HG03575 (cell line): Measurements from ENCODE around the gene DDX60.
"Not testable (repeated sequence)": the region's sequence is repeated elsewhere in the genome, so short reads cannot be mapped to it uniquely, and the experiment has no call there.

Source experiments
- ATAC-seq: cut with Tn5 transposase; IDR thresholded peaks from one replicate; pipeline ENCODE4 v1.9.1; 2021; ENCODE audit not compliant: unreplicated experiment, insufficient number of reproducible peaks, low FRiP score; ENCODE audit errors: extremely low read depth

Gene DDX60

DNA sequence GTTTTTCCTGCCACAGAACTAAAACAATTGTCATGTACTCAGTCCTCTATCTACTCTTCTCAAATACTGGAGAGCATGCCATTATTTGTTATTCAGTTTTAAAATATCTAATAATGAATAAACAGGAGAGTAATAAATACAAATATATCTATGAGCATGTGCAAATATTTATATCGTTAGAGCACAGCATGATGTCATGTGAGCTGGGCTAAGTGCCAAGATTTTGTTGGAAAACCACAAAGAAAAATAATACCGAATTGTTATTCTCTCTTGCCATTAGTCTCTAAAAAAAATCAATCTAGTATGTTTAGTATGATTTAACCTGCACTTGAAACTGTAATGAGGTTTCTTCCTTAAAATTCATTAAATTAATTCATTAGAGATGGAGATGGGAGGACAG, 97.3 kb downstream of the DDX60 start:
- no peak for ATAC-seq

DNA sequence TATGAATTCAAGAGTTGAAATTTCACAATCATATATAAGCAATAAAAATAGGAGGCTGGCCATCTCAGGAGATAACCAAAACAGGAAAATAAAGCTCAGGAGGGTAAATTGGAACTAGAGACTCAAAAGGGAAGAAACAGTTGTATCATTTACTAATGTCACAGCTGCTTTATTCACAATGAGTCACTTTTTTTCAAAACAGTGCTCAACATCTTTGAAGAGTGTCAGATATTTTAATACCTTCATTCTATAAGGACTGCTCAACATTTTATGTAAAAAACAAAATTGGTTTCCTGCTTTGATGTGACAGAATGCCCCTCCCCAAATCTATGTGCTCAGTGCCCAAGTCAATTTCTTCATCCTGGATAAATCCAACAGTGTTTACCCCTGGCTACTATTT, 97.7 kb downstream of the DDX60 start:
- ATAC-seq: no peak

DNA sequence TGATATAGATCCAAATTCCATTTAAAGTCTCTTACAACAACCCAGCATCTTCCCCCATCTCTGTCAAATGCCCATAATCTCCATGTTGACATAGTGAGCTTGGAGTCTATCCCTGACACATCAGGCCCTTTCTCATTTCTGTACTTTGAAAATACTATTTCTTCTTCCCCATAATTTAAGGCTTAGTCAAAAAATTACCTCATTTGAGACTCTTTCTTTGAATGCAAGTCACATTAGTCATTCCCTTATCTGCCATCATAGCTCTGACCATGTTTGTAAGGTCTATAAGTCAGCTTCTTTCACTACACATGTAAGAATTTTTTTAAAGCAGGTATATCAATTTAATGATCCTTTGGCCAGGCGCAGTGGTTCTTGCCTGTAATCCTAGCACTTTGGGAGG, 99.9 kb downstream of the DDX60 start:
- ATAC-seq: no peak

DNA sequence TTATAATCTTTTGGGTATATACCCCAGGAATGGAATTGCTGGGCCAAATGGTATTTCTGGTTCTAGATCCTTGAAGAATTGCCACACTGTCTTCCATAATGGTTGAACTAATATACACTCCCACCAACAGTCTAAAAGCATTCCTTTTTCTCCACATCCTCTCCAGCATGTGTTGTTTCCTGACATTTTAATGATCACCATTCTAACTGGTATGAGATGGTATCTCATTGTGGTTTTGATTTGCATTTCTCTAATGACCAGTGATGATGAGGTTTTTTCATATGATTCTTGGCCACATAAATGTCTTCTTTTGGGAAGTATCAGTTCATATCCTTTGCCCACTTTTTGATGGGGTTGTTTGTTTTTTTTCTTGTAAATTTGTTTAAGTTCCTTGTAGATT, 105.0 kb downstream of the DDX60 start:
- ATAC-seq: not testable (repeated sequence)

DNA sequence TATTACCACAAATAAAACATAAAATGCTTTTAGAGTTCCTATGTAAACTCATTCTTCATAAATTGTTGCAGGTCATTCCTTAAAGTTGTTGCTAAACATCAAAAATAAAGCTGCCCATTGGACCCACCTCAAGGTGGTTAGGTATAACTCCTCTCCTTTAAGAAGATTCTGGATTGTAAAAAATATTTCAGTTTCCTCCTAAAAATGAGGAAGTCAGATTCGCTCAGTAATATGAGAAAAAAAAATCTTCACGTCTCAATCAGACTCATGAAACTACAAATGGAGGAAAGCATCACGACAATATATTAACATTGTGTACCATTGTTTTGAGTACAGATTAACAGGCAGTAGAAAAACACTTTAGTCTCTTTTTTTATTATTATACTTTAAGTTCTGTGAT, 105.9 kb downstream of the DDX60 start:
- ATAC-seq: no peak

DNA sequence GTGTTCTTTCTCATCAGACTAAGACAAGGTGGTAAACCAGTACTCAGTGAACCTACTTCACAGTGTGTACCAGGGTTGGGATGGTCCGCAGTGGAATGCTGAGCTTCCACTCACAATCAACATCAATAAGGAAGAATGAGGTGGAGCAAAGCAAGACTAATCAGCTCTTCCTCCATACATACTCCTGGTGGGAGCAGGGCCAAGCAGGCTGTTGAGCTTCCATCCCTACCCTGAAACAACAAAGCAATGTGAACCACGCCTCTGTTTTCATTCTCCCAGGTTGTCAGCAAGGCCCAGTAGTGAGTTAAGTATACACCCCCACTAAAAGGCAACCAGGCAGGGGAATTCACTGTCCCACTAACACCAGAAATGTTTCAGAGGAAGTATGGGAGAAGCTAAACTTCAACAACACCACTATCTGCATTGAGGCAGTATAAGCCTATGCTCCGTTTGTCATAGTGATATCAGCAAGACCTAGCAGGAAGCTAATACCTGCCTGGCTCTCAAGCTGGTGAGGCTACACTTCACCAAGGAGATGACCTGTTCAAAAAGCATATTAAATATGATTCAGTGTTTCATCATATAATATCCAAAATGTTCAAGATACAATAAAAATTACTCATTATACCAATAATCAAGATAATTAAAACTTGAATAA, 109.5 kb downstream of the DDX60 start:
- ATAC-seq: no peak

DNA sequence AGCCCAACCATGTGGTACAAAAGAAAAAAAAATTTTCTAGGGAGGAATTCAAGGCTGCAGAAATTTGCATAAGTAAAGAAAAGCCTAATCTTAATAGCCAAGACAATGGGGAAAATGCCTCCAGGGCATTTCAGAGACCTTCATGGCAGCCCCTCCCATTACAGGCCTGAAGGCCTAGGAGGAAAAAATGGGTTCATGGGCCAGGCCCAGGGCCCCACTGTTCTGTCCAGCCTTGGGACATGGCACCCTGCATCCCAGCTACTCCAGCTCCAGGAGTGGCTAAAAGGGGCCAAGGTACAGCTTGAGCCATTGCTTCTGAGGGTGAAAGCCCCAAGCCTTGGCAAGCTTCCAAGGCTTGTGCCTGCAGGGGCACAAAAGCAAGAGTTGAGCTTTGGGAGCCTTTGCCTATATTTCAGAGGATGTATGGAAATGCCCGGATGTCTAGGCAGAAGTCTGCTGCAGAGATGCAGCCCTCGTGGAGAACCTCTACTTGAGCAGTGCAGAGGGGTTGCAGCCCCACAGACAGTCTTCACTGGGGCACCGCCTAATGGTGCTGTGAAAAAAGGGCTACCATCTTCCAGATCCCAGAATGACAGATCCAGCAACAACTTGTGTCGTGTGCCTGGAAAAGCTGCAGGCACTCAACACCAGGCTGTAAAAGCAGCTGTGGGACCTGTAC, 115.2 kb downstream of the DDX60 start:
- ATAC-seq: no peak

DNA sequence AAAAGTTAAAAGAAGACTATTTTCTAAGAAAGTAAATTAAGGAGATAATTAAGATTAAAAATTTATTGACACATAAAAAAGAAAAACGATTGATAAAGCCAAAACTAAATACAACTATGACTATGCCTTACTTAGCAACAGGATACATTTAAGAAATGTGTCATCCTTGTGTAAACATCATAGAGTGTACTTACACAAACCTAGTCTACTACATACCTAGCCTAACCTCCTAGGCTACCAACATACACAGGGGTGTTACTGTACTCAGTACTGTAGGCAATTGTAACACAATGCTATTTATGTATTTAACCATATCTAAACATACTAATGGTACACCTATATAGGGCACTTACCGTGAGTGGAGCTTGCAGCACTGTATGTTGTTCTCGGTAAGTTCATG, 117.9 kb downstream of the DDX60 start:
- ATAC-seq: no peak

DNA sequence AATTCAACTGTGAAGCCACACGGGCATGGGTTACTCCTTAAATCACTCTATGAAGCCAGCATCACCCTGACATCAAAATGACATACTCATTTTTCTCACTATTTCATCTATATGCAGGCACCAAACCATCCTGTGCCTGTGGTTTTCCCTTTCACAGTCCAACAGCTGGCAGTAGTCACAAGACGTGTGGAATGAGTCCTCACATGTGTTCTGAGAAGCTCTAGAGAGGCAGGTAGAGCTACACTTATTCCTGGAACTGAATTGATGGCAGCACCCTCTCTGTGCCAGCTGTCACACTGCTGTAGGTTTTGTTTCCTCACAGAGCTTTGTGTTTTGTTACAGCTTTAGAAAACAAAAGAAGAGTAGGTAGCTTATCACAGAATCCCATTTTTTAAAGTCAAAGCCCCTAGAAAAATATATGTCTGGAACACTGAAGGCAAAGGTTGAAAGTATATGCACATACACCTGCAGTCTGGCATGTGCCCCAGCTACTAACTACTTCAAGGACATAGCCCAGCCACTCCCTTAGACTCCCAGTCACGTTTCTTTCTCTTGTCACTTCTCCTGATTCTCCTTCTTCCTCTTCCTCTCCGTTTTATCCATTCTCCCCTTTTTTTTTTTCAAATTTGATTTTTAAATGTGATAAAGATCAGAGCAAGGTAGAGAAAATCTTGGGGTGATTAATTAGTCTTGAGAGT, 119.1 kb downstream of the DDX60 start:
- ATAC-seq: no peak

DNA sequence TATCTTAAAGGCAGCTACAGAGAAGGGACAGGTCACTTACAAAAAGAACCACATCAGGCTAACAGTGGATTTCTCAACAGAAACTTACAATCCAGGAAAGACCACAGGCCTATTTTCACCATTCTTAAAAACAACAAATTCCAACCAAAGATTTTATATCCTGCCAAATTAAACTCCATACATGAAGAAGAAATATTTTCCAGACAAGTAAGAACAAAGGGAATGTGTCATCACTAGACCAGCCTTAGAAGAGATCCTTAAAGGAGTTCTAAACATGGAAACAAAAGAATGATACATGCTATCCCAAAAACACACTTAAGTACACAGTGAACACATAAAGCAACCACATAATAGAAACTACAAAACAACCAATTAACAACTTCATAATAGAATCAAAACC, 120.6 kb downstream of the DDX60 start:
- no peak for ATAC-seq

DNA sequence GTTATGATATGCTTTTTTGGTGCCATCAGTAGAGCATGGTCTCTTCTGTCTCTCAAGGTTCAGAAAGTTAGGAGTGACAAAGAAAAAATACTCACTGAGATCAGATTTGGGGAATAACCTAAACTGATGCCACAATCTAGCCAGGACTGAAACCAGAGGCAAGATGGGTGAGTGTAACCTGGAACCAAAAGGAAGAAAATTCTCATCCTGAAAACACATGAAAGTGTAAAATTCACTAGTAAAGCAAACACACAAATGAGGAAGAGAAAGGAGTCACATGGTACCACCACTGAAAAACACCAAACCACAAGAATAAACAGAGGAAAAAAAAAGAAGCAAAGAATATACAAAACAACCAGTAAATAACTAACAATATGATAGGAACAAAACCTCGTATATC, 129.8 kb downstream of the DDX60 start:
- no peak for ATAC-seq

DNA sequence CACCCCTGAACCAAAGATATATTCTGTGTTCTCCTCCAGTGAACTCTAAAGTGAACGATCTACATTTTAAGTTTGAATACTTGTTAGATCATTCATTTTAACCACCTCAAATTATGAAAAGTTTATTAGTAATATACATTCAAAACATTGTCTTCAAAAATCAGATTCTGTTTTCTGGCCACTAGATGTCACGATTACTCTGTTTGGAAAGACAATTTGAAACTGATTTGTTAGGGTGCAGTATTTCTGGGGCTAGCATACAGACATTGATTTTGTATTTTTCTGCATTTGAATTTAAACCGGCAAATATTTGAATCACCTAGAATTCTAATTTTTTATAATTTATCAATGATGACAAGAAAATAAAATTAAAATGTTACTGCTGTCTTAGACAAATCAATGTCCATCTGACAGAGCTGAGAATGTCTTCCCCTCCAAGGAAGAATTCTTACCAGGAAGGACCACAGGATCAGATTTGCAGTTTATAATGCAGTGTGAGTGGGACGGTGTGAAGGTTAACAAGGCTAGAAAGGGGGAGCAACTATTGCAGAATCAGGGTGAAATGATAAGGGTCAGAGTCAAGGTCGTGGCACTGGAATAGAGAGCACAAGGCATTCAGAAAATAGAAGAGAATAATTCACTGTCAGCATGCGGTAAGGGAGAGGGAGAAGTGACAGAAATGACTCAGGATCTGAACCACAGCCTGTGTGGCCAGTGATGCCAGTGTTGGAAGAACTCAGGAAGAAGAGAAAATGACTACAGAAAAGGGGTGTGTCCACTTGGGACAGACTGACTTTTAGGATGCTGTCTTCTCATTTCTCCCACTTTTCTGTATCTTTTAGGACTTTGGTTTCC, 134.6 kb downstream of the DDX60 start:
- no peak for ATAC-seq

DNA sequence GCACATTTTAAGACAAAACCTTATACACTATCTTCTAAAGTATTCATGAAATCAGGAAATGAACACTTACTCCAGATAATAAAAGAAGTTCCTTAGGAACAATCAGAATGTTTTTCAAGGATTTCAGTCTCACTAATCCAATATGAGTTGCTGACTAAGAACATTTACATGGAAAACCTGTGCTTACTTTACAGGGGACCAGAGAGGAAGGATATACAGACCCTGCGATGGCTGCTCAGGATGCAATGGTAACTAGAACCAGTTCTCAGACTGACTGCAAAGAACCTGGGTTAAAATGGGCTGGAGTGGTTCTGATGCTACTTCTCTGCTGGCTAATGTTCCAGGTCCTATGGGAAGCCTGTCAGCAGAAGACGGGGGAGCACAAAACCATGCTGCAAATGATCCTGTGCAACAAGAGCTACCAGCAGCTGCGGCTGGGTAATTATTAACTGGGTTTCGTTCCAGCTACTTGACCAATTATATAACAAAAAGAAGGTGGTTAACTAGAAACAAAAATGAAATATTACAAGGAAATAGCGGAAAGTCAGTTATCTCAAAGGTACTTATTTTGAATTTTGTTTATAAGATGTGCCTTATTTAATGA, 140.9 kb downstream of the DDX60 start:
- ATAC-seq: no peak

DNA sequence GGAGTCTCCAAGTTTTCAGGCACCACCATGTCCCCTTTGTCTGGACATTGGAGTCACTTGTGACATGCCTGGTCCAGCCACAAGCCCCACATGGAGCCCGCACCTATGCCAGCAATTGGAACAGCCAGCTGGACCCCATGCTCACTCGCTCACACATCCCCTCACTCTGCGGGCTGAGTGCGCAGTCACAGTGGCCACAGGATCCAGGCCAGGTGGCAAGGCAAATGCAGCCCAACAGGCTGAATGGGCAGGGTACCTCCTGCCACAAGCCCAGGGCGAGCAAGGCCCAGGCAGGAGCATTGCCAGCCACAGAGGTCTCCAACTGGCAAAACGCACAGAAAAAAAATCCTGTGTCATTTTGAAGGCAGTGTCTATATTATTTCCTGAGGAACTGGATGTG, 144.2 kb downstream of the DDX60 start:
- no peak for ATAC-seq

DNA sequence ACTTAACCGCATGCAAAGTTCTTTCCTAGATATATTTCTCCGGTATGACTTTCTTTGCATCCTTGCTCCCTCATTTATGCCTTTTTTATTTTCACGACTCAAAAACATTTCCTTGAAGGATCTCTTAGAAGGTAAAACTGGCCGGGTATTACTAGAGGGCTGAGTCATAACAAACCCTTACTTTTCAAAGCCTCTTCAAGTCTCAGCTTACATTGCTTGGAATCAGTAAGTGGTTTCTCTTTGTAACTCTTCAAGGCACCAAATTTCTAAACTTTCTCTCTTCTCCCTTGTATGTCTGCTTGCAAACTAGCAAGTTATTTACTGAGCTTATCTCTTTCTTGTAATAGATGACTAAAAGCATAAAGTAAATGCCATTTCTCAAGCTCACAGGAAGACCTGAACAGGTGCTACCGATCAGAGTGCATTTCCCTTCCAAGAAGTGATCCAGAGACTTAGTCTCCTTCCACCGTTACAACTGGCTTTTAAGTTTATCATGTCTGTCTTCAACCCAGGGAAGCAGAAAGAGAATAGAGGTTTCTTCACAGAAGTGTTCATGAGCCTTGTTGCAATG, 150.8 kb downstream of the DDX60 start:
- no peak for ATAC-seq
